ENCODE data around the gene RAB39B.

The RAB39B gene

DNA sequence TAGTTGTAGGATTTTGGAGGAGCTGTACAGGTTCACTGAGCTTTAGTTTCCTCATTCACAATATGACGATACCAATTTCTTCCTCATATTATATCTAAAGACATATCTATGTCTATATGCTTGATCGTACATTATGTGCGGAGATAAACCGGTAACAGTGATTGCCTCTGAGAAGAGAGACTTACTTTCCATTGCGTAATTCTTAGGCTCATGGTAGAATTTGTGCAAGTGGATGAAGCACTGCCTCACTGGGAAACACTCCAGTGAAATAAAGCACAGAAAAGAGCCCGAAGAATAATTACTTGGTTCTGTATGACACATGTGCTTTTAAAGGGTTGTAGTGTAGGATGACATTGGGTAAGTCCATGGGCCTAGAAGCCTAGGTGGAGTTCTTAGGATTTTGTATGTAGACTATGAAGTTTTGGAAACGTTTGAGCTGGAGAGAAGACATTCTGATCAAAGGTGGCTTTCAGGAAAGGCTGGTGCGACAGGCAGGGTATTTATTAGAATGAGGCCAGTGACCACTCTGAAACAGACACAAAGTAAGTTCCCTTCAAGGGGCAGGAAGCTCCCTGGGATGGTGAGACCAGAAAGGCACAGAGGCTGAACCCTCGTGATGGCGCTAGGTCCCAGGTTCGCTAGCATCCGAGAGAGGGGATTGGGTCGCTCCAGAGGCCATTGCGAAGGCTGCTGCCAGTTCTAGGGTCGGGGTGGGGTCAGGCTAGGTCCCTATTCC, 48.7 kb downstream of the RAB39B start:
- no peak for DNase-seq (ENCODE audit: low spot score)

DNA sequence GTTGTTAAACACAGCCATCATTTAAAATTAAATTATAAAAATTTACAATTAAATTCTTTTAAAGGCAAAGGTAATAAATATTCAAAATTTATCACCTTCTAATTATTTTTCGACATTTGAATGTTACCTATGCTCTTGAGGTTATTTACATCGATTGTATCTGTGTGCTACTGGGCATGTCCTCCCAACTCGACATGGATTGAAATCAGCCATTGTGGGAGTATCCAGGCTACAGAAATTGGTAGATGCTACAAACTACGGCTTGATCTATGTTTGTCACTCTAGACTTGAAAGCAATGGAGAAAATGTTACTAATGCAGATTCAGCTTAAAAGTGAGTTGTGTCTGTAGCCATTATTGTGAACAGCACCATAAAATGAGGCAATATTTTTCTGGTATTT, 50.6 kb downstream of the RAB39B start:
- DNase-seq (ENCODE audit: low spot score) = no peak

DNA sequence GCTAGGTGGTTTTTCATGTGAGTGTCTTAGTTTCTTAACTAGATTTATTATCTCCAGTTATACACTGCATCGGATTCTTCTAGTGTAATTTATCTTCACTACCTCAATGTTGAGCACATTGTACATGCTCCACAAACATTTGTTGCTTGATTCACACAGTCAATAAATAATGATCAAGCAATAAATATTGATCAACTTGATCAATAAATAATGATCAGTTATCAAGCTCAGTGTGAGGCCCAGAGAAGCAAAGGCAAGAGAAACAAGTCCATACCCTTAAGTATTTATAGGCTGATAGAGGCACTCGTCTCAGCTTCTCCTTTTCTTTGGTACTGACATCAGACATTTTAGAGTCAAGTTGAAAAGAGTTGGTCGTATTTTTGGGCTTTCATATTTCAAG, 53.1 kb downstream of the RAB39B start:
- DNase-seq (ENCODE audit: low spot score) = no peak
